SK-N-SH (cell line): ENCODE results near the gene IL6R. TPM values are rescaled to one million over a fixed set of nuclear protein-coding genes. Genes with fewer than 3 reads are reported as not detected.

Experiments used
- CTCF ChIA-PET: fragments of 300-600, 350-600 bp; formaldehyde crosslinking; extraction: SDS; loops from one replicate; lab custom pipeline; 2021; lab: Yijun Ruan, JAX
- POLR2A ChIA-PET: fragments of 350-600 bp; sonication (Branson Sonifier 250); formaldehyde crosslinking; extraction: SDS; loops from one replicate; lab custom pipeline; 2020; ENCODE audit warnings: antibody characterized with exemption, inconsistent platforms; lab: Yijun Ruan, JAX
- DNase-seq: peaks from one replicate; pipeline ENCODE4 v3.0.0; 2012
- H2AFZ ChIP-seq: fragments of 200-600 bp; sonication (generic); 2 replicates; pipeline ENCODE4 v1.8.1; 2016; ENCODE audit warnings: antibody characterized with exemption, mild to moderate bottlenecking, low read depth
- H3F3A ChIP-seq: fragments of 200-600 bp; sonication (generic); replicated peaks from 2 replicates; pipeline ENCODE3; 2016; ENCODE audit warnings: antibody characterized with exemption, mild to moderate bottlenecking; ENCODE audit not compliant: insufficient read depth
- H3K27ac ChIP-seq, 2 experiments: fragments of 200-500 bp in 1 of 2; fragments of 200-600 bp in 1 of 2; sonication (Bioruptor generic) in 1 of 2; sonication (generic), shearing (Covaris generic) in 1 of 2; 2 replicates each; pipeline versions ENCODE4 v1.5.1 to v1.6.1; 2014 to 2016; ENCODE audit warnings: low read depth in 2 of 2, inconsistent platforms in 1 of 2, low read length in 1 of 2, mild to moderate bottlenecking in 1 of 2, mixed read lengths in 1 of 2
- H3K27me3 ChIP-seq: fragments of 200-600 bp; sonication (generic), shearing (Covaris generic); 2 replicates; pipeline ENCODE4 v1.6.1; 2016; ENCODE audit warnings: mixed run types; ENCODE audit not compliant: insufficient read depth
- H3K36me3 ChIP-seq, 2 experiments: fragments of 200-500 bp in 1 of 2; fragments of 200-600 bp in 1 of 2; sonication (Bioruptor generic) in 1 of 2; sonication (generic) in 1 of 2; replicated peaks in 1 of 2; 2 replicates each; pipeline versions ENCODE3 to v1.5.1; 2014 to 2016; ENCODE audit warnings: low read length in 1 of 2, mild to moderate bottlenecking in 1 of 2; ENCODE audit not compliant: insufficient read depth in 2 of 2, control insufficient read depth in 1 of 2
- H3K4me1 ChIP-seq, 2 experiments: fragments of 200-500 bp in 1 of 2; fragments of 200-600 bp in 1 of 2; sonication (Bioruptor generic) in 1 of 2; sonication (generic), shearing (Covaris generic) in 1 of 2; 2 replicates each; pipeline versions ENCODE4 v1.5.1 to v1.6.1; 2014 to 2016; ENCODE audit warnings: low read depth in 1 of 2, low read length in 1 of 2, mixed run types in 1 of 2; ENCODE audit not compliant: insufficient read depth in 2 of 2, control insufficient read depth in 1 of 2
- H3K4me2 ChIP-seq: fragments of 200-600 bp; sonication (generic), shearing (Covaris generic); 2 replicates; pipeline ENCODE4 v1.6.1; 2017; ENCODE audit warnings: mixed run types
- H3K4me3 ChIP-seq, 2 experiments: fragments of 200-500 bp in 1 of 2; fragments of 200-600 bp in 1 of 2; sonication (Bioruptor generic) in 1 of 2; sonication (generic), shearing (Covaris generic) in 1 of 2; 2 replicates each; pipeline versions ENCODE4 v1.5.1 to v1.8.1; 2014 to 2016; ENCODE audit warnings: low read depth in 2 of 2, inconsistent platforms in 1 of 2, low read length in 1 of 2, mild to moderate bottlenecking in 1 of 2, mixed read lengths in 1 of 2, moderate library complexity in 1 of 2
- H3K79me2 ChIP-seq: fragments of 200-600 bp; sonication (generic); 2 replicates; pipeline ENCODE4 v1.8.1; 2017; ENCODE audit warnings: mild to moderate bottlenecking; ENCODE audit not compliant: insufficient read depth
- H3K9ac ChIP-seq: fragments of 200-600 bp; sonication (generic); 2 replicates; pipeline ENCODE4 v1.6.1; 2017; ENCODE audit warnings: mixed run types
- H3K9me2 ChIP-seq: fragments of 200-600 bp; sonication (generic); 2 replicates; pipeline ENCODE4 v1.6.1; 2017; ENCODE audit warnings: mixed run types
- H3K9me3 ChIP-seq: fragments of 200-600 bp; sonication (generic); 2 replicates; pipeline ENCODE4 v1.6.1; 2017; ENCODE audit warnings: mixed run types, mild to moderate bottlenecking, moderate library complexity
- H4K20me1 ChIP-seq: fragments of 200-600 bp; sonication (generic); 2 replicates; pipeline ENCODE4 v1.6.1; 2017; ENCODE audit warnings: mild to moderate bottlenecking, mixed run types; ENCODE audit not compliant: insufficient read depth
- EP300 ChIP-seq, 2 experiments: IDR thresholded peaks; 2 replicates each; pipeline versions ENCODE4 v1.4.0 to v1.6.1; 2012; ENCODE audit warnings: borderline replicate concordance in 1 of 2, low read depth in 1 of 2, low read length in 1 of 2
- FOXM1 ChIP-seq: IDR thresholded peaks from 2 replicates; pipeline ENCODE4 v1.4.0; 2012; ENCODE audit warnings: low read depth, mild to moderate bottlenecking
- GABPA ChIP-seq: IDR thresholded peaks from 2 replicates; pipeline ENCODE4 v1.4.0; 2012; ENCODE audit warnings: low read depth, mild to moderate bottlenecking
- MEF2A ChIP-seq: IDR thresholded peaks from 2 replicates; pipeline ENCODE4 v1.4.0; 2012; ENCODE audit warnings: low read depth, borderline replicate concordance
- MXI1 ChIP-seq: IDR thresholded peaks from 2 replicates; pipeline ENCODE4 v1.6.1; 2012; ENCODE audit warnings: mild to moderate bottlenecking, low read depth, low read length, improper control_type of control experiment
- RAD21 ChIP-seq: IDR thresholded peaks from 2 replicates; pipeline ENCODE4 v1.6.1; 2012; ENCODE audit warnings: mild to moderate bottlenecking, low read length
- RCOR1 ChIP-seq: fragments of 150-350 bp; IDR thresholded peaks from 2 replicates; pipeline ENCODE4 v1.6.1; 2017; ENCODE audit warnings: antibody characterized with exemption, low read length
- RFX5 ChIP-seq: IDR thresholded peaks from 2 replicates; pipeline ENCODE4 v1.6.1; 2012; ENCODE audit warnings: mild to moderate bottlenecking, improper control_type of control experiment, low read length
- TAF1 ChIP-seq: IDR thresholded peaks from 2 replicates; pipeline ENCODE4 v1.6.1; 2012; ENCODE audit warnings: low read depth, mild to moderate bottlenecking, low read length, moderate library complexity, borderline replicate concordance
- TCF12 ChIP-seq: IDR thresholded peaks from 2 replicates; pipeline ENCODE4 v1.4.0; 2012
- YY1 ChIP-seq: IDR thresholded peaks from 2 replicates; pipeline ENCODE4 v1.4.0; 2012; ENCODE audit warnings: low read depth, mild to moderate bottlenecking
- WGBS: methylation state at CpG from one replicate; pipeline ENCODE4 v1.1.6; 2017; ENCODE audit warnings: low lambda C conversion rate; 5-methylcytosine and 5-hydroxymethylcytosine counted together
- polyA plus RNA-seq, 3 experiments: library from polyadenylated mRNA; depleted of rRNA; stranded (reverse); fragments of >200 nt; gene quantifications; 2 replicates each; pipeline ENCODE4 v1.2.3, GENCODE V29; 2012
- TF ChIP-seq, protein P1 (sequence below): IDR thresholded peaks from 2 replicates; pipeline ENCODE4 v1.6.1; 2012; ENCODE audit warnings: mild to moderate bottlenecking, low read depth, low read length, moderate library complexity
- TF ChIP-seq, protein P2 (sequence below): fragments of 150-350 bp; IDR thresholded peaks from 2 replicates; pipeline ENCODE4 v1.6.1; 2016; ENCODE audit warnings: mild to moderate bottlenecking, low read depth, low read length
- TF ChIP-seq, protein P3 (sequence below): IDR thresholded peaks from 2 replicates; pipeline ENCODE4 v1.4.0; 2012; ENCODE audit warnings: low read depth, borderline replicate concordance
- TF ChIP-seq, protein P4 (sequence below): IDR thresholded peaks from 2 replicates; pipeline ENCODE4 v1.4.0; 2012; ENCODE audit warnings: low read depth, borderline replicate concordance
- TF ChIP-seq, protein P5 (sequence below): fragments of 200-600 bp; sonication (generic); IDR thresholded peaks from 2 replicates; pipeline ENCODE4 v1.6.1; 2017; ENCODE audit warnings: antibody characterized with exemption, mild to moderate bottlenecking, moderate library complexity
- TF ChIP-seq, protein P6 (sequence below): IDR thresholded peaks from 2 replicates; pipeline ENCODE4 v1.4.0; 2012; ENCODE audit warnings: low read depth

Gene IL6R
- polyA plus RNA-seq, 1 of the 3 experiments (the other 2 are of a cell fraction) = 2.8 TPM

DNA sequence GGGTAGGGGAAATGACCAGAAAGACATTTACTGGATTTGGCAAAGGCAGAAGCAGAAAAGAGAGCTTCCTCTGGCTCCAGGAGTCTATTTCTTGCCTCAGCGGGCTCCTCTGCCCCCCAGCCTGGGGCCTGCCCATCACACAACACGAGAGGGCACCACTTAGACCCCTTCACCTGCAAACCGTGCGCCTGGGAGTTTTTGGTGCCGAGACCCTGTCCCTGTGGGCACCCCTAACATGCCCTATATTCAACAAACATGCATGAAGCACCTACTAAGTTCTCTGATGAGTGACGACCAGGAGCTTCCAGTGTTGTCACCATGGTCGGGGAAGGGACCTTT, 18.8 kb downstream of the IL6R start:
- H3K27ac ChIP-seq = peak overlapping the region; percentile 43 to 75; a peak in 3 of 4 replicates
- peak overlapping the region; percentile 66 for H3K4me2 ChIP-seq
- CTCF ChIA-PET = interaction anchor here (1.2 kb wide), 1 partner anchor 123 kb away, joined by 3 read pairs; no protein-coding TSS in a partner anchor
- no peaks in the 10 kb centered on the region for H3K27me3 ChIP-seq
- H3K9me2 ChIP-seq = no peaks in the 10 kb centered on the region
- H3K4me1 ChIP-seq = peaks cover 15 to 39% of the 10 kb centered on the region in 2 experiments; a peak in 3 of 4 replicates
- TF ChIP-seq EP300 (IDR thresholded peaks at IDR 0.05; ENCODE audit: borderline replicate concordance in 1 of 2, low read depth in 1 of 2, low read length in 1 of 2) = no peak
- TF ChIP-seq, protein P1, sequence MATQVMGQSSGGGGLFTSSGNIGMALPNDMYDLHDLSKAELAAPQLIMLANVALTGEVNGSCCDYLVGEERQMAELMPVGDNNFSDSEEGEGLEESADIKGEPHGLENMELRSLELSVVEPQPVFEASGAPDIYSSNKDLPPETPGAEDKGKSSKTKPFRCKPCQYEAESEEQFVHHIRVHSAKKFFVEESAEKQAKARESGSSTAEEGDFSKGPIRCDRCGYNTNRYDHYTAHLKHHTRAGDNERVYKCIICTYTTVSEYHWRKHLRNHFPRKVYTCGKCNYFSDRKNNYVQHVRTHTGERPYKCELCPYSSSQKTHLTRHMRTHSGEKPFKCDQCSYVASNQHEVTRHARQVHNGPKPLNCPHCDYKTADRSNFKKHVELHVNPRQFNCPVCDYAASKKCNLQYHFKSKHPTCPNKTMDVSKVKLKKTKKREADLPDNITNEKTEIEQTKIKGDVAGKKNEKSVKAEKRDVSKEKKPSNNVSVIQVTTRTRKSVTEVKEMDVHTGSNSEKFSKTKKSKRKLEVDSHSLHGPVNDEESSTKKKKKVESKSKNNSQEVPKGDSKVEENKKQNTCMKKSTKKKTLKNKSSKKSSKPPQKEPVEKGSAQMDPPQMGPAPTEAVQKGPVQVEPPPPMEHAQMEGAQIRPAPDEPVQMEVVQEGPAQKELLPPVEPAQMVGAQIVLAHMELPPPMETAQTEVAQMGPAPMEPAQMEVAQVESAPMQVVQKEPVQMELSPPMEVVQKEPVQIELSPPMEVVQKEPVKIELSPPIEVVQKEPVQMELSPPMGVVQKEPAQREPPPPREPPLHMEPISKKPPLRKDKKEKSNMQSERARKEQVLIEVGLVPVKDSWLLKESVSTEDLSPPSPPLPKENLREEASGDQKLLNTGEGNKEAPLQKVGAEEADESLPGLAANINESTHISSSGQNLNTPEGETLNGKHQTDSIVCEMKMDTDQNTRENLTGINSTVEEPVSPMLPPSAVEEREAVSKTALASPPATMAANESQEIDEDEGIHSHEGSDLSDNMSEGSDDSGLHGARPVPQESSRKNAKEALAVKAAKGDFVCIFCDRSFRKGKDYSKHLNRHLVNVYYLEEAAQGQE = no peak
- TF ChIP-seq RAD21 = no peak
- no peak for TF ChIP-seq YY1
- TF ChIP-seq, protein P2, sequence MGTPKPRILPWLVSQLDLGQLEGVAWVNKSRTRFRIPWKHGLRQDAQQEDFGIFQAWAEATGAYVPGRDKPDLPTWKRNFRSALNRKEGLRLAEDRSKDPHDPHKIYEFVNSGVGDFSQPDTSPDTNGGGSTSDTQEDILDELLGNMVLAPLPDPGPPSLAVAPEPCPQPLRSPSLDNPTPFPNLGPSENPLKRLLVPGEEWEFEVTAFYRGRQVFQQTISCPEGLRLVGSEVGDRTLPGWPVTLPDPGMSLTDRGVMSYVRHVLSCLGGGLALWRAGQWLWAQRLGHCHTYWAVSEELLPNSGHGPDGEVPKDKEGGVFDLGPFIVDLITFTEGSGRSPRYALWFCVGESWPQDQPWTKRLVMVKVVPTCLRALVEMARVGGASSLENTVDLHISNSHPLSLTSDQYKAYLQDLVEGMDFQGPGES = no peak
- no peak for TF ChIP-seq RFX5
- TF ChIP-seq MEF2A = no peak
- TF ChIP-seq, protein P3, sequence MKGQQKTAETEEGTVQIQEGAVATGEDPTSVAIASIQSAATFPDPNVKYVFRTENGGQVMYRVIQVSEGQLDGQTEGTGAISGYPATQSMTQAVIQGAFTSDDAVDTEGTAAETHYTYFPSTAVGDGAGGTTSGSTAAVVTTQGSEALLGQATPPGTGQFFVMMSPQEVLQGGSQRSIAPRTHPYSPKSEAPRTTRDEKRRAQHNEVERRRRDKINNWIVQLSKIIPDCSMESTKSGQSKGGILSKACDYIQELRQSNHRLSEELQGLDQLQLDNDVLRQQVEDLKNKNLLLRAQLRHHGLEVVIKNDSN = no peak
- no peak for TF ChIP-seq FOXM1
- TF ChIP-seq, protein P4, sequence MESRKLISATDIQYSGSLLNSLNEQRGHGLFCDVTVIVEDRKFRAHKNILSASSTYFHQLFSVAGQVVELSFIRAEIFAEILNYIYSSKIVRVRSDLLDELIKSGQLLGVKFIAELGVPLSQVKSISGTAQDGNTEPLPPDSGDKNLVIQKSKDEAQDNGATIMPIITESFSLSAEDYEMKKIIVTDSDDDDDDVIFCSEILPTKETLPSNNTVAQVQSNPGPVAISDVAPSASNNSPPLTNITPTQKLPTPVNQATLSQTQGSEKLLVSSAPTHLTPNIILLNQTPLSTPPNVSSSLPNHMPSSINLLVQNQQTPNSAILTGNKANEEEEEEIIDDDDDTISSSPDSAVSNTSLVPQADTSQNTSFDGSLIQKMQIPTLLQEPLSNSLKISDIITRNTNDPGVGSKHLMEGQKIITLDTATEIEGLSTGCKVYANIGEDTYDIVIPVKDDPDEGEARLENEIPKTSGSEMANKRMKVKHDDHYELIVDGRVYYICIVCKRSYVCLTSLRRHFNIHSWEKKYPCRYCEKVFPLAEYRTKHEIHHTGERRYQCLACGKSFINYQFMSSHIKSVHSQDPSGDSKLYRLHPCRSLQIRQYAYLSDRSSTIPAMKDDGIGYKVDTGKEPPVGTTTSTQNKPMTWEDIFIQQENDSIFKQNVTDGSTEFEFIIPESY = no peak
- TF ChIP-seq MXI1 = no peak
- TF ChIP-seq RCOR1 = no peak
- TF ChIP-seq TAF1 = no peak
- TF ChIP-seq, protein P5, sequence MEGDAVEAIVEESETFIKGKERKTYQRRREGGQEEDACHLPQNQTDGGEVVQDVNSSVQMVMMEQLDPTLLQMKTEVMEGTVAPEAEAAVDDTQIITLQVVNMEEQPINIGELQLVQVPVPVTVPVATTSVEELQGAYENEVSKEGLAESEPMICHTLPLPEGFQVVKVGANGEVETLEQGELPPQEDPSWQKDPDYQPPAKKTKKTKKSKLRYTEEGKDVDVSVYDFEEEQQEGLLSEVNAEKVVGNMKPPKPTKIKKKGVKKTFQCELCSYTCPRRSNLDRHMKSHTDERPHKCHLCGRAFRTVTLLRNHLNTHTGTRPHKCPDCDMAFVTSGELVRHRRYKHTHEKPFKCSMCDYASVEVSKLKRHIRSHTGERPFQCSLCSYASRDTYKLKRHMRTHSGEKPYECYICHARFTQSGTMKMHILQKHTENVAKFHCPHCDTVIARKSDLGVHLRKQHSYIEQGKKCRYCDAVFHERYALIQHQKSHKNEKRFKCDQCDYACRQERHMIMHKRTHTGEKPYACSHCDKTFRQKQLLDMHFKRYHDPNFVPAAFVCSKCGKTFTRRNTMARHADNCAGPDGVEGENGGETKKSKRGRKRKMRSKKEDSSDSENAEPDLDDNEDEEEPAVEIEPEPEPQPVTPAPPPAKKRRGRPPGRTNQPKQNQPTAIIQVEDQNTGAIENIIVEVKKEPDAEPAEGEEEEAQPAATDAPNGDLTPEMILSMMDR = no peak
- TF ChIP-seq TCF12 = no peak
- no peak for TF ChIP-seq GABPA
- TF ChIP-seq, protein P6, sequence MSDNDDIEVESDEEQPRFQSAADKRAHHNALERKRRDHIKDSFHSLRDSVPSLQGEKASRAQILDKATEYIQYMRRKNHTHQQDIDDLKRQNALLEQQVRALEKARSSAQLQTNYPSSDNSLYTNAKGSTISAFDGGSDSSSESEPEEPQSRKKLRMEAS = no peak
- H4K20me1 ChIP-seq = no peaks in the 10 kb centered on the region
- H3K9ac ChIP-seq = peak overlapping the region; percentile 26; the same call in 1 of the 2 replicates
- 93% methylated on average over 3 of the region's 7 CpGs for WGBS
- H3K4me3 ChIP-seq = no peak overlapping the region
- DNase-seq = no peak
- H3K79me2 ChIP-seq = no peaks in the 10 kb centered on the region
- peak overlapping the region; percentile 52; the same call in 1 of the 2 replicates for H2AFZ ChIP-seq
- no peaks in the 10 kb centered on the region for H3K36me3 ChIP-seq
- POLR2A ChIA-PET = interaction anchor here (0.8 kb wide), 1 partner anchor 9 kb away, joined by 5 read pairs; no protein-coding TSS in a partner anchor
- peaks cover 27% of the 10 kb centered on the region for H3F3A ChIP-seq
- H3K9me3 ChIP-seq = no peaks in the 10 kb centered on the region
